NB4 (cell line): ENCODE results near the gene MROH2A.

Source experiments
- MAX ChIP-seq: IDR thresholded peaks from 2 replicates; pipeline ENCODE4 v1.6.1; 2011; ENCODE audit warnings: low read depth, low read length
- TF ChIP-seq, protein P1 (sequence below): IDR thresholded peaks from one replicate; pipeline ENCODE4 v1.5.1; 2012; ENCODE audit warnings: low read depth, low read length

- TF ChIP-seq, protein P1, sequence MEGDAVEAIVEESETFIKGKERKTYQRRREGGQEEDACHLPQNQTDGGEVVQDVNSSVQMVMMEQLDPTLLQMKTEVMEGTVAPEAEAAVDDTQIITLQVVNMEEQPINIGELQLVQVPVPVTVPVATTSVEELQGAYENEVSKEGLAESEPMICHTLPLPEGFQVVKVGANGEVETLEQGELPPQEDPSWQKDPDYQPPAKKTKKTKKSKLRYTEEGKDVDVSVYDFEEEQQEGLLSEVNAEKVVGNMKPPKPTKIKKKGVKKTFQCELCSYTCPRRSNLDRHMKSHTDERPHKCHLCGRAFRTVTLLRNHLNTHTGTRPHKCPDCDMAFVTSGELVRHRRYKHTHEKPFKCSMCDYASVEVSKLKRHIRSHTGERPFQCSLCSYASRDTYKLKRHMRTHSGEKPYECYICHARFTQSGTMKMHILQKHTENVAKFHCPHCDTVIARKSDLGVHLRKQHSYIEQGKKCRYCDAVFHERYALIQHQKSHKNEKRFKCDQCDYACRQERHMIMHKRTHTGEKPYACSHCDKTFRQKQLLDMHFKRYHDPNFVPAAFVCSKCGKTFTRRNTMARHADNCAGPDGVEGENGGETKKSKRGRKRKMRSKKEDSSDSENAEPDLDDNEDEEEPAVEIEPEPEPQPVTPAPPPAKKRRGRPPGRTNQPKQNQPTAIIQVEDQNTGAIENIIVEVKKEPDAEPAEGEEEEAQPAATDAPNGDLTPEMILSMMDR, result no peak
- TF ChIP-seq MAX, result no peak
These were observed 13.9 kb upstream of the MROH2A start for GRCh38 chr2:233764264-233764663.
